Skeletal muscle satellite cell (primary cell): Measurements from ENCODE around the gene RPL29.

ENCODE experiments used
- H3K27me3 ChIP-seq: 2 replicates; pipeline ENCODE4 v1.7.0; 2013; ENCODE audit warnings: low read length; ENCODE audit not compliant: control insufficient read depth, insufficient read depth
- H3K36me3 ChIP-seq: 2 replicates; pipeline ENCODE4 v1.7.0; 2013; ENCODE audit warnings: mild to moderate bottlenecking, control low read depth, low read length; ENCODE audit not compliant: insufficient read depth
- H3K4me1 ChIP-seq: 2 replicates; pipeline ENCODE4 v1.7.0; 2013; ENCODE audit warnings: low read length; ENCODE audit not compliant: control insufficient read depth, insufficient read depth
- H3K4me2 ChIP-seq: 2 replicates; pipeline ENCODE4 v1.7.0; 2013; ENCODE audit warnings: mild to moderate bottlenecking, low read length
- H3K4me3 ChIP-seq: 2 replicates; pipeline ENCODE4 v1.7.0; 2013; ENCODE audit warnings: low read length
- H3K9ac ChIP-seq: 2 replicates; pipeline ENCODE4 v1.7.0; 2013; ENCODE audit warnings: mild to moderate bottlenecking, low read depth, low read length, moderate library complexity
- H3K9me3 ChIP-seq: replicated peaks from 2 replicates; pipeline ENCODE4 v1.7.0; 2013; ENCODE audit warnings: mild to moderate bottlenecking, control low read depth, low read length

The RPL29 gene

GRCh38 chr3:52024765-52025452 lies 29.2 kb upstream of the RPL29 start:
- H3K9me3 ChIP-seq, result no peaks in the 10 kb centered on the region
- H3K9ac ChIP-seq, result no peak overlapping the region
- H3K27me3 ChIP-seq, result no peaks in the 10 kb centered on the region
- peaks cover 37% of the 10 kb centered on the region for H3K4me1 ChIP-seq
- no peak overlapping the region for H3K4me2 ChIP-seq
- no peak overlapping the region for H3K4me3 ChIP-seq
- H3K36me3 ChIP-seq, result no peaks in the 10 kb centered on the region

- Histone ChIP-seq H3K9me3 (no peaks in the 10 kb centered on the region), H3K4me2 (no peak overlapping the region), H3K36me3 (no peaks in the 10 kb centered on the region), H3K4me3 (no peak overlapping the region), H3K4me1 (peaks cover 41% of the 10 kb centered on the region), H3K27me3 (no peaks in the 10 kb centered on the region), H3K9ac (no peak overlapping the region)
These were observed 28.4 kb upstream of the RPL29 start for GRCh38 chr3:52023860-52024764.

GRCh38 chr3:52023101-52023770 lies 27.5 kb upstream of the RPL29 start:
- H3K4me3 ChIP-seq, result no peak overlapping the region
- H3K4me1 ChIP-seq, result peaks cover 32% of the 10 kb centered on the region
- no peak overlapping the region for H3K4me2 ChIP-seq
- no peaks in the 10 kb centered on the region for H3K36me3 ChIP-seq
- H3K9me3 ChIP-seq, result no peaks in the 10 kb centered on the region
- no peaks in the 10 kb centered on the region for H3K27me3 ChIP-seq
- no peak overlapping the region for H3K9ac ChIP-seq

DNA sequence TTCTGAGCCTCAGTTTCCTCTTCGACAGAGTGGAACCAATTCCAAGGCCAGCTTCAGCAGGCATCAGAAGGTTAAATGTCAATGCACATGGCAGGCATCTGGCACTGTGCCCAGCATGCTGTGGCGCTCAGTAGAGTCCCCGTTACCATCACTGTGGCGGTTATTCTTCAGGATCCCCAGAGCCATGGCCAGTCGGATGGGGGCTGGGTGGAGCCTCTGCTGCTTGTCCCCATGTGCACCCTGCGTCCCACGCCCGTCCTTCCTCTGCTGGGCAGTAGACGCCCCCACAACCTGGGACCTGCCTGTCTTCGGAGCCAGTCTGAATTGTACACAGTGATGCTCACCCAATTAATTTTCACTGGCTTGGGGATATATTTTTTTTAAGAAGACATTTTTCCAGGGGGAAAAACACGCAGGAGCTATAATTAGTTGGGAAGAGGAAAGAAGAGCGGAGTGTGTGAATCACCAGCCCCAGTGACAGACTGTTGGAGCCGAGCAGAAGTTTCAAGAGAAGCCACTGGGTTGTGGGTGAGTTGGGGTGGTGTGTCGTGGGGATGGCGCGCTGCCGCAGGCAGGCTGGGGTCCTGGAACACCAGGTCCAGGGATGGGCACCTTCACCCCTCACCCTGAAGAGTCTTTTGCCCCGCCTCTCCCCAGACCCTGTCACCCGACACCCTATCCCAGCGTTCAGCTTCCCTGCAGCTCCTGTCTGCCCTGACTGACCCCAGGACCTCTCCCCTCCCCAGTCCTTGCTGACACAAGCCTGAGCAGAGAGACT lies 26.8 kb upstream of the RPL29 start:
- no peak overlapping the region for H3K9ac ChIP-seq
- no peaks in the 10 kb centered on the region for H3K36me3 ChIP-seq
- no peak overlapping the region for H3K4me3 ChIP-seq
- H3K4me2 ChIP-seq, result peak overlapping the region; percentile 34
- H3K4me1 ChIP-seq, result peaks cover 31% of the 10 kb centered on the region
- H3K9me3 ChIP-seq, result no peaks in the 10 kb centered on the region
- no peaks in the 10 kb centered on the region for H3K27me3 ChIP-seq

DNA sequence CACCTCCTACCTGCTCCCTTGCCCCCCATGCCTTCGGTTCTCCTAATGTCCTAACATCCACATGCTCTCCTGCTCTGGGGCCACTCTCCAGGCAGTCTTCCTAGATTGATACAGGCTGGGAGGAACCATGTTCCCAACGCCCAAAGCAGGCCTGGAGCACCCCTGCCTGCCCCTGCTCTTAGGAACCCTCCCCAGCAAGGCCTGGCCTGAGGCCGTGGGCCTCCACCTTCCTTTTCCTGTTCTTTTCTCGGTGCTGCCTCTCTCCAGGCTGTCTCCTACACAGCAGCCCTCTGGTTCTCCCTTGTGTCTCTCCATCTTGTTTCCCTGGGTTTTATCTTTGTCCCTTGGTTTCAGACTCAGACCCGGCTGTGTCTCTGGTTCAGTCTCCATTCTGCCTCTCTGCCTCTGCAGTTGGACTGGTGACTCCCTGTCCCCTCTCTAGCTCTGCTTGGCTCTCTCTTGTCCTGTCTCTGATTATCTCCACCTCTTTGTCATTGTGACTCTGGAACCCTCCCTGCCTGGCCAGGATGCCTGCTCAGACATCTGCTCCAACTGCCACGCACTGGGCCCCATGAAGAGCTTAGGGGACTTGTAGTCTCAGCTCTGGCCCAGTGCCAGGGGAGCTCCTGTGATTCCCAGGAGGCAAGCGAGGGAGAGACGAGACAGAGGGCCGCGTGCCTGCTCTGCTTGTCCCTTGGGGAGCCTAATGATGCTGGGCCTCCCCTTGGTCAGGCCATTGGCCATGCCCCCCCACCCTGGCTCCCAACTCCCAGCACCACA lies 26.0 kb upstream of the RPL29 start:
- H3K4me3 ChIP-seq, result no peak overlapping the region
- H3K4me2 ChIP-seq, result no peak overlapping the region
- H3K9me3 ChIP-seq, result no peaks in the 10 kb centered on the region
- H3K36me3 ChIP-seq, result no peaks in the 10 kb centered on the region
- no peak overlapping the region for H3K9ac ChIP-seq
- H3K4me1 ChIP-seq, result peaks cover 31% of the 10 kb centered on the region
- H3K27me3 ChIP-seq, result no peaks in the 10 kb centered on the region

DNA sequence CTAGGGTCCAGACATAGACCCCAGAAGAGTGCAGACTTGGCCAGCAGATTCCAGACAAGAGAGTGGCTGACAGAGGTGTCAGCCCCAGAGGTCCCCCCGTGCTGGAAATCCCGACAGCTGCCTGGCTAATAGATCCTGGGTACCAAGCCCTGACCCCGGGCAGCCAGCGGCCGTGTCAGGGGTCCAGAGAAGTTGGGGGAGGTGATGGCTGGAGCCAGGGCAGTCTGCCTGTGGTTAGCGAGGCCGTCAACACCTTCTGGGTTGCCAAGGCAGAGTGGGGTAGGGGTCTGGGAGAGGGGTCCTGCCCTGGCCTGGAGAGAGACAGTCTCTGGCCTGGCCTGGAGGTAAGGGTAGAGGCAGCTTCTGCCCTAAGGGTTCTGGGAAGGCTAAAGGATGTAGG lies 25.1 kb upstream of the RPL29 start:
- H3K4me1 ChIP-seq, result peaks cover 26% of the 10 kb centered on the region
- H3K4me2 ChIP-seq, result no peak overlapping the region

GRCh38 chr3:52019352-52020080 lies 23.8 kb upstream of the RPL29 start:
- H3K9me3 ChIP-seq, result no peaks in the 10 kb centered on the region
- H3K4me1 ChIP-seq, result peaks cover 23% of the 10 kb centered on the region
- no peaks in the 10 kb centered on the region for H3K27me3 ChIP-seq
- H3K36me3 ChIP-seq, result no peaks in the 10 kb centered on the region
- H3K9ac ChIP-seq, result no peak overlapping the region
- H3K4me2 ChIP-seq, result no peak overlapping the region
- no peak overlapping the region for H3K4me3 ChIP-seq

More for the DNA sequence above, 25.1 kb upstream of the RPL29 start:
- H3K36me3 ChIP-seq, result no peaks in the 10 kb centered on the region
- no peaks in the 10 kb centered on the region for H3K9me3 ChIP-seq
- H3K4me3 ChIP-seq, result no peak overlapping the region
- H3K9ac ChIP-seq, result no peak overlapping the region
- H3K27me3 ChIP-seq, result no peaks in the 10 kb centered on the region

GRCh38 chr3:52018319-52019000 lies 22.8 kb upstream of the RPL29 start:
- H3K4me3 ChIP-seq, result no peak overlapping the region
- no peaks in the 10 kb centered on the region for H3K36me3 ChIP-seq
- peaks cover 22% of the 10 kb centered on the region for H3K4me1 ChIP-seq
- H3K9me3 ChIP-seq, result no peaks in the 10 kb centered on the region
- H3K9ac ChIP-seq, result no peak overlapping the region
- H3K27me3 ChIP-seq, result no peaks in the 10 kb centered on the region
- no peak overlapping the region for H3K4me2 ChIP-seq

DNA sequence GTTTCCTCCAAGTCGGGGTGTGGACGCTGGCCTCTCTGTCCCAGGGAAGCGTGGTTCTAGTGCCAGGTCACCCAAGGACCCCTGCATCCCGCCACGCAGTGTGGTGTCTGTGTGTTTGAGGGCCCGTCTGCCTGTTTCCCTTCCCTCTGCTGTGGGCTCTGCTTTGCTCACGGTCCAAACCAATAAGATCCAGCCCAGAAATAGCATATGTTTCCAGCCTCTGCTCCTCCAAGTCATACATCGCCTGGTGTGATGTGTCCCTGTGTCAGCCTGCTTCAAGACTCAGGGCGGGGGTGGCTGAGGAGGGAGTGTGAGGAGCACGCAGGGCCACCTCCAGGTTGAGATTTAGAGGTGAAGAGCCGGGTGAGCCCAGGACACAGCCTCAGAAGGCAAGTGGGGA lies 21.9 kb upstream of the RPL29 start:
- Histone ChIP-seq H3K4me3 (no peak overlapping the region), H3K9me3 (no peaks in the 10 kb centered on the region), H3K27me3 (no peaks in the 10 kb centered on the region), H3K9ac (no peak overlapping the region), H3K36me3 (no peaks in the 10 kb centered on the region), H3K4me1 (peaks cover 14% of the 10 kb centered on the region), H3K4me2 (no peak overlapping the region)
